ENCODE measurements around the gene TTC24.
"Not testable (repeated sequence)": the region's sequence is repeated elsewhere in the genome, so short reads cannot be mapped to it uniquely, and the experiment has no call there.

The TTC24 gene

DNA sequence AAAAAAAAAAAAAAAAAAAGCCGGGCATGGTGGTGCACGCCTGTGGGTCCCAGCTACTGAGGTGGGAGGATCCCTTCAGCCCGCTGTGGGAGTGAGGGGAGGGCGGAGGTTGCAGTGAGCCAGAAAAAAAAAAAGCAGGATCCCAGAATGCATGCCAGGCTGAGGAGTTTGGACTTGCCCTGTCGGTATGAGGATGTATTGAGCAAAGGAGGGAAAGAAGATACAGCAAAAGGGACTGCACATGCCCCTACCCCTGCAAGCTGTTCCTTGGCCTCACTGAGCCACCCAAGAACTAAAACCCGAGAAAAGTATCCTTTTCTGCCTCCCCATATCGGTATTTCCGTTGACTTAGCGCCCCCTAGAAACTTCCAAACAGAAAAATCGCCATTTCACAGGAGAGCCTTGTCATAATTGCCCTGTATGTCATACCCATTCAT lies 23.1 kb downstream of the TTC24 start:
- no peak for DNase-seq (ENCODE audit: extremely low read depth in 1 of 2, low read depth in 1 of 2)

DNA sequence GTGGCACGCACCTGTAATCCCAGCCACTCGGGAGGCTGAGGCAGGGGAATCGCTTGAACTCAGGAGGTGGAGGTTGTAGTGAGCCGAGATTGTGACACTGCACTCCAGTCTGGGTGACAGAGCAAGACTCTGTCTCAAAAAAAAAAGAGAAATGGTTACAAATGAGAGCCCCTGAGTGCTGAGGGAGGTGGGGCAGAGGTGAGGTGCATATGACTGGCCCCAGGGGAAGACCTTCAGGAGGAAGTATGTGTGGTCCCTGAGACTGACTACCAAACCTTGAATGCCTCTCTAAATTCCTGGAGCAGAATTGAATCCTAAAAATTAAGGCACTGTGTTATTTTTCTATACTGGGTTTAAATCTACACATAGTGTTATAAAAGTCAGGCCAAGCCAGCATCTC lies 27.8 kb downstream of the TTC24 start:
- not testable (repeated sequence) for DNase-seq (ENCODE audit: extremely low read depth in 1 of 2, low read depth in 1 of 2)

DNA sequence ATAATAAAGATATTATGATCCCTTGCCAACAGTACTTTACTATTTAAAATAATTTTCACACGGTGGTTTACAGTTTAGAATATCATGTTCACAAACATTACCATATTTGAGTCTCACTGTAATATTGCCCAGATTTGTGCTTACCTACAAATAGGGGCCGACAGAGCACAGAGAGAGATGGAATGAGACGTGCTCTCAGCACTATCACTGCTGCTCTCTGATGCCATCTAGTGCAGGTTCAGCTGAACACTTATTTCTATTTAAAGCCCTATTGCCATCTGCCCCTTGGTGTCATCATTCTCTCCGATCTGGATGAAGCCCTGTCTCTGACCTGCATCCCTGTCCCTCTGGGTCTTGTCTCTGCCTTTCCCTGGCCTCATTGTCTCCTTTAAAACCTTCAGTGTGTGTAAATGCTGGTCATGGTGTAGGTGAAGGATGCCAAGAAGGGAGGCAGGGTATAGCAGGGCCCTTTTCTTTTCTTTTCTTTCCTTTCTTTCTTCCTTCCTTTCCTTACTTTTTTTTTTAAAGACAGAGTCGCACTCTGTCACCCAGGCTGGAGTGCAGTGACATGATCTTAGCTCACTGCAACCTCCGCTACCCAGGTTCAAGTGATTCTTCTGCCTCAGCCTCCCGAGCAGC lies 28.6 kb downstream of the TTC24 start:
- no peak for DNase-seq (ENCODE audit: extremely low read depth in 1 of 2, low read depth in 1 of 2)

DNA sequence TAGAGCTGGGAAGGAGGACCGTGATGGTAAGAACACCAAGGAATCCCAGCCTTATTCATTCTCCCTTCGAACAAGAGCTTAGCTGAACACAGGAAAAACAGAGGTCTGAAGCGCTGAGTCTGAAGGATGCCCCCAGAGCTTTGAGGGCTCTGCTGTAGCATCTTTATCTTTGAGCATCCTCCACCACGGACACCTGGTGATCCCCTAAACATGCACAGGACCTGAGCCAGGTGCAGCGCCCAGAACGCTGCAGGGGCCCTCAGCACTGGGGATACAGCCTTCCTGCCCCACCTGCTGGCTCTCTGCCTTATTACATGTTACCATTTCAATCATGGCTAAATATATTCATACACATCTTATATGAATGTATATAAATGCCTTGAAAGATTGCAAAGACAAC lies 29.5 kb downstream of the TTC24 start:
- DNase-seq (ENCODE audit: extremely low read depth in 1 of 2, low read depth in 1 of 2): peak in 1 of 2 donors; percentile 37

DNA sequence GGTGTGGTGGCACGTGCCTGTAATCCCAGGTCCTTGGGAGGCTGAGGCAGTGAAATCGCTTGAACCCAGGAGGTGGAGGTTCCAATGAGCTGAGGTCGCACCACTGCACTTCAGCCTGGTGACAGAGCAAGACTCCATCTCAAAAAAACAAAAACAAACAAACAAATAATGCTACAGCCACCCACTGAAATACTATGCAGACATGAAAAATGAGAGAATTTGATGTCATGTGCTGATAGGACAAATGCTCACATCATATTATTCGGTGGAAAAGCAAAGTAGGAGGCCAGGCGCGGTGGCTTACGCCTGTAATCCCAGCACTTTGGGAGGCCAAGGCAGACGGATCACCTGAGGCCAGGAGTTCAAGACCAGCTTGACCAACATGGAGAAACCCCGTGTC lies 30.5 kb downstream of the TTC24 start:
- not testable (repeated sequence) for DNase-seq (ENCODE audit: extremely low read depth in 1 of 2, low read depth in 1 of 2)

DNA sequence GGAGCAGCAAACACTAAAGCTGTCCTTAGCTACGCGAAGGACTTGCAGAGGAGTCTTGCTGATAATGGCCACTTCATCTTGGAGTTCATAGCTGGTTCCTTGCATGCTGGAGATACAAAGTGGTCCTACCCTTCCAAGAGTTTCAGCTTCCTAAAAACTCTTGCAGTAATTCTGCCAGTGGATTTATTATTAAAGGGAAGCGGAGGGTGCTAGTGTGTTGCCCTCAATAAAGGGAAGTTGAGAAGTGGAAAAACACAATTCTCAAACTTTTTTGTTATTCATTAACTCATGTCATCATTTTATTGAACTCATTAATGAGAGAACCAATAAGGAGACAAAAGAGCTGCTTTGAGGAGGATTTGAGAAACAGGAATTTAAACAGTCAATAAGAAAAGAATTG lies 33.1 kb downstream of the TTC24 start:
- DNase-seq (ENCODE audit: extremely low read depth in 1 of 2, low read depth in 1 of 2): no peak

DNA sequence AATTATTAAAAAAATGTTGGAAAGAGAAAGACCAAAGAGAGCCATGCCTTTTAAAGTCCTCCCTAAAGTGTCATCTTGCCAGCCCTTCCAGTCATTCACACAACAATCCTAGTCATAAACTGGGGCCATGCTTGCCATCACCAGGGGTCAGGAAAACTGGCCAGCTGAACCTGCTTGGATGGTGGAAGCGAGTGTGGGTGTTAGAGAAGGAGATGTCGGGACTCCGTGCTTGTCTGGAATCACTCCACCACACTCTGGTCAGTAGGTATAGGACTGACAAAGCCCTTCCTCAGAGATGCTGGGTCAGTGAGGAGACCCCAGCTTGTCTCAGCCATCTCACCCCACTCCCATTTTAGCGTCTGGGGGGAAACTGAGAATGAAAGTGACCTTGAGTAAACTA lies 36.4 kb downstream of the TTC24 start:
- DNase-seq (ENCODE audit: extremely low read depth in 1 of 2, low read depth in 1 of 2): no peak

DNA sequence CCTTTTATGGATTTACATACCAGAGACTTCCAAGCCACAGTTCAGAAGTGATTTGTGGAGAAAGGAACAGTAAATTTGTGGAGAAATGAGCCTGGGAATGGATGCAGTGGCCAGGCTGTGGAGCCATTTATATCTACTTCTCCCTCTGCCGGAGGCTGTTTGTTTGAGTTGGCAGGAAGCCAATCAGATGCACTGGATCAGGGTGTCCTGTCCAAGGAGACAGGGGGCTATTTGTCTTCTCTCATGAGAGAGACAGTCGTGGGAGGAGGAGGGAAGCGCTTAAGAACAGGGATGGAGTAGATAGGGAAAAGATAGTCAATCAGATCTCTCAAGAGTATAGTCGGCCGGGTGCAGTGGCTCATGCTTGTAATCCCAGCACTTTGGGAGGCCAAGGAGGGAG lies 36.9 kb downstream of the TTC24 start:
- no peak for DNase-seq (ENCODE audit: extremely low read depth in 1 of 2, low read depth in 1 of 2)

DNA sequence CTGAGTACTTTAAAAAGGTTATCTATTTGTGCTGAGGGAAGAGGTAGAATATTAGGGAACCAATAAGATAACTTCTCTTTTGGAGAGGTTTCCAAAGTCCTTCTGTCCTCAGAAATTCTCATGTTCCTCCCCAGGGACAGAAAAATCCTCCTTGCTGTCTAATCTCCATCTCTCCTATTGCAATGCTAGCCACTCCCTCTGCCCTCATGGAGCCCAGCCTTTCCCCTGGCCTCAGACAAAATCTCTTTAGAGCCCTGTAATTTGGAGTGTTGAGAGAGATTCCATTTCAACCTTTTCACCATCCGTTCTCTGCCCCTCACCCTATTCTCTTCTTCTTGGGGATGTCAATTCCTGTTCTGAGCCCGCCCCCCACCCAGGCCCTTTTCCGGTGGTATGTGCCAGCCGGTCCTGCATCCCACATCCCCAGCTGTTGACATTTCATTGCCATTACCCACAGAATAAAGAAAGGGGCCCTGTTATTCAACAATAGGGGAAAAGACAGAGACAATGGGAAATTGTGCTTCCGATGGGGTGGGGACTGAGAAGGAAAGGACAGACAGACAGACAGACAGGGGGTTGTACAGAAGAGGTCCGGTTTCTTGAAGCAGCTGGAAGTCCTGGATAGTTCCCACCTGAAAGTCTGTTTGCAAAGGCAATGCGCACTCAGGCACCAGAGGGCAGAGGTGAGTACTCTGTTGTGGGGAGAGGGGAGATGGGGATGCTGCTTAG lies 39.5 kb downstream of the TTC24 start, which contains the start of gene HAPLN2:
HAPLN2 (plus strand) TSS at position 563 of the 729 bp plus-strand sequence. CDS start 4,076 bp downstream, outside the sequence.
- no peak for DNase-seq (ENCODE audit: extremely low read depth in 1 of 2, low read depth in 1 of 2)

DNA sequence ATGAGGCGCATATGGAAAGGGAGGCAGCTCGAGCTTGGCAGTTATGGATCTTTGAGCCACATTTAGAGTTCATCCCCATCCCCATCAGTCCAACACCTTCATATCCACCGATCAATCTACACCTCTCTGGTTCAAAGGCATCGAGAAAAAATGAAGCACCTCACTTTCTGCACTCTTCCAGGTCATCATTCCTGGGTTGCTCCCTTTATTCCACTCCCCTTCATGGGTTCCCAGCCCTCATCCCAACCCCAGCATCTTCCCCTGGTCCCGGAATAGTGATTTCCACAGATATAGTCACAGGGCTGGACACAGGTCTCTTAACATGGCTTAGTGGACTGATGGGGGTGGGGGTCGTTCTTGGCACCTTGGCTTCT lies 40.0 kb downstream of the TTC24 start:
- DNase-seq (ENCODE audit: extremely low read depth in 1 of 2, low read depth in 1 of 2): no peak

DNA sequence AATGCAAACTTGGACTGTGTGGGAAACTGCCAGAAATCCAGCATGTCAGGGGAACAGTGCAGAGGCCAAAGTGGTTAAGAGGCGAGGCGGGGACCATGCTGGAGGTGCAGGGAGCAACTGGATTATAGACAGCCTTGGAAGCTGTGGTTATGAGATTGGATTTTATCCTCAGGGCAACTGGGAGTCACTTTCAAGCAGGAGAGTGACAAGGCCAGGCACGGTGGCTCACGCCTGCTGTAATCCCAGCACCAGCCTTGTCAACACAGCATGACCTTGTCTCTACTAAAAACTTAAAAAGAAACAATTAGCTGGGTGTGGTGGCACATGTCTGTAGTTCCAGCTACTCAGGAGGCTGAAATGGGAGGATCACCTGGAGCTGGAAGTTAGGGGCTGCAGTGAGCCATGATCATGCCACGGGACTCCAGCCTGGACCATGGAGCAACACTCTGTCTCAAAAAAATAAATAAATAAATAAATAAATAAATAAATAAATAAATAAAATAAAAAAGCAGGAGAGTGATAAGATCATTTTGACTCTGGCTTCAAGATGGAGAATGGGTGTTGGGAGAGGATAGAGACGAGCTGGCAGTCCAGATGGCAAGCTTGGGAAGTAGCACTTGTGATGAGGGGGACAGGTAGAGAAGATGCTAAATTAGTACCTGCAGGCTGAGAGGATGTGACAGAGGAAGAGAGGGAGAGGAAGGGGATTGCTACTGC lies 43.2 kb downstream of the TTC24 start:
- DNase-seq (ENCODE audit: extremely low read depth in 1 of 2, low read depth in 1 of 2): no peak

DNA sequence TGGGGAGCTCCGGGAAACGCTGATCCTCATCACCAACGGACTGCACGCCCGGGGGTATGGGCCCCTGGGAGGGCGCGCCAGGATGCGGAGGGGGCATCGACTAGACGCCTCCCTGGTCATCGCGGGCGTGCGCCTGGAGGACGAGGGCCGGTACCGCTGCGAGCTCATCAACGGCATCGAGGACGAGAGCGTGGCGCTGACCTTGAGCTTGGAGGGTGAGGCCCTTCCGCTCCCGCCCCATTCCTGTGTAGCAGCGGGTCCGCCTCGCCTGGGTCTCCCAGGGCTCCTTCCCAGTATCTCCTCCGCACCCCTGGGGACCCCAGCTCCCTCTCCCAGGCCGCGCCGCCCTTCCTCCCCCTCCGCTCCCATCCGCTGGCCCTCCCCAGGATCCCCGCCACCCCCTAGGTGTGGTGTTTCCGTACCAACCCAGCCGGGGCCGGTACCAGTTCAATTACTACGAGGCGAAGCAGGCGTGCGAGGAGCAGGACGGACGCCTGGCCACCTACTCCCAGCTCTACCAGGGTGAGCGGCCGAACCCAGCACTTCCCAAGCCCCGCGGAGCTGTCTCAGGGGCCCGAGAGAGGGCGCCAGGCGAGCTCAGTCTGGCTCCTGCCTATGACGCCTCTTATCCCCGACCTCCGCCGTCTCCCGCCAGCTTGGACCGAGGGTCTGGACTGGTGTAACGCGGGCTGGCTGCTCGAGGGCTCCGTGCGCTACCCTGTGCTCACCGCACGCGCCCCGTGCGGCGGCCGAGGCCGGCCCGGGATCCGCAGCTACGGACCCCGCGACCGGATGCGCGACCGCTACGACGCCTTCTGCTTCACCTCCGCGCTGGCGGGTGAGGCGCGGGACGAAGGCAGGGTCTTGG lies 44.7 kb downstream of the TTC24 start:
- DNase-seq (ENCODE audit: extremely low read depth in 1 of 2, low read depth in 1 of 2): no peak

DNA sequence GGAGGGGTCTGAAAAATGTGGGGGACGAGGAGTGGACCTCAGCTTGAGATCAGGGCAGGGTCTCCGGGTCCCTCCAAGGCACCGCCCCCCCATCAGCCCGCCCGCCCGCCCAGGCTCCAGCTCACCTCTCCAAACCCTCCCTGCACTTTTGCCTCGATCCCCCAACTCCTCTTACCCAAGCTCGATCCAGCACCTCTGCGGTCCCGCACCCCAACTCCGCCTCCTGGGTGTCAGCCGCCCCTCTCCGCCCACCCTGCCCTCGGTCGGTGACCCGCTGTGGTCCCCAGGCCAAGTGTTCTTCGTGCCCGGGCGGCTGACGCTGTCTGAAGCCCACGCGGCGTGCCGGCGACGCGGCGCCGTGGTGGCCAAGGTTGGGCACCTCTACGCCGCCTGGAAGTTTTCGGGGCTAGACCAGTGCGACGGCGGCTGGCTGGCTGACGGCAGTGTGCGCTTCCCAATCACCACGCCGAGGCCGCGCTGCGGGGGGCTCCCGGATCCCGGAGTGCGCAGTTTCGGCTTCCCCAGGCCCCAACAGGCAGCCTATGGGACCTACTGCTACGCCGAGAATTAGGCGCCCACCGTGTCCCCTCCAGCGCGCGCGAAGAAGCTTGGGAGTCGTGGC lies 45.4 kb downstream of the TTC24 start:
- DNase-seq (ENCODE audit: extremely low read depth in 1 of 2, low read depth in 1 of 2): no peak

DNA sequence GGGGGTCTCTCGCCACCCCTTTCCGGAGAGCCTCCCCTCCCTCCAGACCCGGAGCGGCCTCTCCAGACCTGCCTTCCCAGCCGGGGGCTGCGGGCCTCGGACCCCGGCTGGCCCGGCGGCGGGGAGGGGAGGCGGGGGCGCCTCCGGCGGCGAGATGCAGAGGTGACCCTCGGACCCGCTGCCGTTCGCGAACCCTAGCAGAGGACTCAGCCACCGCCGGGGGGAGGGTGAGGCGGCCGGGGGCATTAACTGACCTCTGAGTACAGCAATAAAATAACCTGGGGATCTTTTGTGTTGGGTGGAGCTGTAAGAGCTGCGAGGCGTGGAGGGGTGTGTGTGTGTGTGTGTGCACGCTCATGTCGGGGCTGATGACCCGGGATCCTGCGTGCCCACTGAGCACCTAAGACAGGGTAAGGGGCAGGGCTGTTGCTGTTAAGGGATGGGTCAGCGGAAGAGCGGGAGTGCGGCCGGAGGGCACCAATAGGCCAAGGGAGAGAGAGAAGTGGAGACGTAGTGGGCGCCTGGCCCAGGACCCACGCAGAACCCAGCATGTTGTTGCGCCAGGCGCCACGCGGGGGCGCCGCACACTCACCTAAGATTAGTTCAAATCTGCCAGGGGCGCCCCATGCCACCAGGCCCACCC lies 46.0 kb downstream of the TTC24 start:
- peak; percentile 40 to 64 for DNase-seq (ENCODE audit: extremely low read depth in 1 of 2, low read depth in 1 of 2)

DNA sequence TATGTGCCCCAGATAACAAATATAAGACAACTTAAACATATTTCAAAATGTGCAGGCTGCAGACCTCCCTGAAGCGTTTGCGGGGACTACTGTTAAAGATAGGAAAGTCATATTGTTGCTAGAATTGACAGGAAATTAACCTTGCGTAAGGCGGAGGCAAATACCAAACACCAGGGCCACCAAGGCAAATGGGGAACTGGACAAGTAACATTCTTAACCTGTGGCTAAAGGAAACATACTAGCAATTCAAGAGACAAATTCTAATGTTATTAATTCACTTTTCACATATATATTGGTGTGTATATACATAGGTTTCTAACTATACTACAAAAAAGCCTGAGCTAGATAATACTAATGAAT lies 46.5 kb downstream of the TTC24 start:
- DNase-seq (ENCODE audit: extremely low read depth in 1 of 2, low read depth in 1 of 2): no peak

DNA sequence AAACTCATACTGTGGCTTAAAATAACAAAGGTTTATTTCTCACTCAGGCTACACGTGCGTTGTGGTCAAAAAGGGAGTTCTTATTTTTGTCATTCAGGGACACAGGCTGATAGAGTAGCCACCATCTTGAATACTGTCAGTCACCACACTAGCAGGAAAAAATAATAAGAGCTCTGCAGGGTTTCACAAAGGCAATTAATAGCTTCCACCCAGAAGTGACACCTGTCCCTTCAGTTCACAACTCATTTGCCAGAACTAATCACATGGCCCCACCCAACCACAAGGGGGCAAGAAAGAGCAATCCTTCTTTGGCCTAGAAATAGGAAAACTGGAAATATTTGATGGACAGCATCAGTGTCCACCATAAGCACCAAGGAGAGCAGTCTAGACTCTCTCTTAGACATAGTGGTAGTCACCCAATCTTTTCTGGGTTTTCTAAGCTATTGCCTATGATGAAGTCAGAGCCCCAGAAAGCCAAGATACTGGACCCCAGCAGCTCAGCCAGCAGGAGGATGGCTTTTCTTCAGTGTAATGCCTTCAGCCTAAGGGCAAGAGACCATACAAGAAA lies 47.9 kb downstream of the TTC24 start:
- no peak for DNase-seq (ENCODE audit: extremely low read depth in 1 of 2, low read depth in 1 of 2)

DNA sequence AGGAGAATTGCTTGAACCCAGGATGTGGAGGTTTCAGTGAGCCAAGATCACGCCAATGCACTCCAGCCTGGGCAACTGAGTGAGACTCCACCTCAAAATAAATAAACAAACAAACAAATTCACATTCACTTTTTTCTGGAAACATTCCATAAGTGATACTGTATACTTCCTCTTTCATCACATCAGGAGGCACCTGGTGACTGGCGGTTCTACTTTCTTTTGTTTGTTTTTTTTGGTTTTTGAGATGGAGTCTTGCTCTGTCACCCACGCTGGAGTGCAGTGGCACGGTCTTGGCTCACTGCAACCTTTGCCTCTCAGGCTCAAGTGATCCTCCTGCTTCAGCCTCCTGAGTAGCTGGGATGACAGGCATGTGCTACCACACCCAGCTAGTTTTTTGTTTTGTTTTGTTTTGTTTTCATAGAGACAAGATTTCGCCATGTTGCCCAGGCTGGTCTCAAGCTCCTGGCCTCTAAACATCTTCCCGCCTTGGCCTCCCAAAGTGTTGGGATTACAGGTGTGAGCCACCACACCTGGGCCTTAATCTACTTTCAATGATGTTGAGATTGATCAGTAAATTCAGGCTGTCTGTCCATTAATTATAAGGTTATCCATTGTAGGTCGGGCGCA lies 50.4 kb downstream of the TTC24 start:
- no peak for DNase-seq (ENCODE audit: extremely low read depth in 1 of 2, low read depth in 1 of 2)

DNA sequence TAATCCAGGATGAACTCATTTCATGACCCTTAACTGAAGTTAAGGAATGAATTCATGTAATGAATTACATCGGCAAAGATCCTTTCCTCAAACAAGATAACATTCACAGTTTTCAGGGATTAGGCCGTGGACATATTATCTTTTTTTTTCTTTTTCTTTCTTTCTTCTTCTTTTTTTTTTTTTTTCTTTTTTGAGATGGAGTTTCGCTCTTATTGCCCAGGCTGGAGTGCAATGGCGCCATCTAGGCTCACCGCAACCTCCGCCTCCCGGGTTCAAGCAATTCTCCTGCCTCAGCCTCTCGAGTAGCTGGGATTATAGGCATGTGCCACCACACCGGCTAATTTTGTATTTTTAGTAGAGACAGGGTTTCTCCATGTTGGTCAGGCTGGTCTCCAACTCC lies 51.6 kb downstream of the TTC24 start:
- not testable (repeated sequence) for DNase-seq (ENCODE audit: extremely low read depth in 1 of 2, low read depth in 1 of 2)

DNA sequence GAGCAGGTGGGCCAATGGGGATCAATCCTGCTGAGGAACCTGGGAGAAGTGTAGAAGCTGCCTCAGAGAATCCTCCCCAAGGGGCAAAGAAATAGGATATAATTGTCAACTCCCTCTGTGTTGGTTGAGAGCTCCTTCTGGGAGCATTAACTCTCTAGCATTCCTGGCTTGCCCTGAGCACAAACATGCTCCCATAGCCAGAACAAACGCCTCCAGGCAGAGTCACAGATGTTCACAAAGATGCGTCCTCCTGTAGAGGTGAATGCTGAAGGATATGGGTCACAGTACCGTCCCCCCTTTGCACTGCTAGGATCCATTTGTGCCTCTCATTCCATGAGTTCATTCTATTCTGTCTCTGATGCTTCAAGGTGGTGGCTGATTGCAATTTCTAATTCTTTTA lies 52.8 kb downstream of the TTC24 start:
- DNase-seq (ENCODE audit: extremely low read depth in 1 of 2, low read depth in 1 of 2): no peak
